Retina (tissue), 1 donor: Measurements from ENCODE around the gene ZHX3.
A peak's percentile ranks its signal among the peaks of the same experiment; 100 is the strongest.

Source experiments
- DNase-seq: peaks from one replicate; pipeline ENCODE4 v3.0.0-alpha.2; 2016

Gene ZHX3

DNA sequence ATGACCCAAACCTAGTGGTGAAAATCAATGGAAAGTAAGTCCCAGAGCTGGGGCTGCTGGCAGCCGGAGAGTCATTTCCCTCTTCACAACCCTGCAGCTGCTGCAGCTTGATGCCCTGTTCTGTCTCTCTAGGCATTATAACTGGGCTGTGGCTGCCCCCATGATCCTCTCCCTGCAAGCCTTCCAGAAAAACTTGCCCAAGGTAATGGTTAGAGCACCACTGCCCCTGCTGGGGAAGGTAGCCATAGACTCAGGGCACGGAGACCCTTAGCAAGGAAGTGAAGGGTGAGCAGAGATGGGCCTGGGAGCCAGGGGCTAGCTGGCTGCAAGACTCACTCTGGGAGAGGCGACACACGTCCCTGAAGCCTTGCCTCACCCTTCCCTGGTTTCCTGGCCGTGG, 35.1 kb upstream of the ZHX3 start:
- no peak for DNase-seq

DNA sequence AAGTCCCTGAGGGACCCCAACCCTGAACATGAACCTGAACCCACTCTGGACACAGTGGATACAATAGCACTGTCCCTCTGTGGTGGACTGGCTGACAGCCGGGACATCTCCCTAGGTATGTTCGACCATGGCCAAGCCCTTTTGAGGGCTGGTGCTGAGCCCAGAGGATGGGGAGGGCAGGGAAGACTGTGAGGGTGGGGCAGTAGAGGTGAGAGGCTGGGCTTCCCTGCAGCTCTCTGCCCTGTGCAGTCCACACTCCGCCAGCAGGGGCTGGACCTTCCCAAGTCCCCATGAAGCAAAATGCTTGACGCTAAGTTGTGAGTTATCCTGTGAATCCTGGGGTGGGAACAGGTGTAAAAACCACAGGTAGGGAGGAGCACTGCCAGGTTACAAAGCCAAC, 34.6 kb upstream of the ZHX3 start:
- DNase-seq: no peak

DNA sequence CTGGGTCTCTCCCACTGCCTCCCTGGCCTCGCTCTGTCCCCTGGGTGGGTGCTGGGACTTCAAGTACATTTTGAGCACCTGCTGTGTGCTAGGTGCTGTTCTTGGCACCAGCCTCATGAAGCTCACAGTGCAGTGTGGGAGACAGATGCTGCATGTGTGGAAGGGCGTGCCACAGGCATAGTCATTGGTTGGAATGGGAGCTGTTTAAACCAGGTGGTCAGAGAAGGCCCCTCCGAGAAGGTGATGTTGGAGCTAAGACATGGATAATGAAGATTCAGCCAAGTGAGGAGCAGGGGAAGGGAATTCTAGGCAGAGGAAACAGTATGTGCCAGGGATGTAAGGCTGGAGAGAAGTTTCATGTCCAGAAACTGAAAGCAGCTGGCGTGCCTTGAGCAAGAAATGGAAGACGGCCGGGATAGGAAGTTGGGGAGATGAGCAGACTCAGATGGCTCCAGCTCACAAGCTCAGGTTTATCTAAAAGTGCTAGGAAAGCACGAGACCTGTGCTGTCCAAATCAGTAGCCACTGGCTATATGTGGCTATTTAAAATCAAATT, 33.0 kb upstream of the ZHX3 start:
- DNase-seq: no peak

DNA sequence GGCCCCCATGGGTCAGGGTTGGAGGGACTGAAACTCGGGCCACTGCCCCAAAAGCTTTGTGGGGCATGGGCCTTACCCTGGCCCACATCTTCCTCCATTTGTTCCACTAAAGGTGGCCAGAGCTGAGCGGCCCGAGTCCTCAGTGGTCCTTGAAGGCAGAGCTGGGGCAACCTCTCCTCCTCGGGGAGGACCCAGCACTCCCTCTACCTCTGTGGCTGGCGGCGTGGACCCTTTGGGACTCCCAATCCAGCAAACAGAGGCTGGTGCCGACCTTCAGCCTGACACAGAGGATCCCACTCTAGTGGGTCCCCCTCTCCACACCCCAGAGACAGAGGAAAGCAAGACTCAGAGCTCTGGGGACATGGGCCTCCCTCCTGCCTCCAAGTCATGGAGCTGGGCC, 32.4 kb upstream of the ZHX3 start:
- no peak for DNase-seq

DNA sequence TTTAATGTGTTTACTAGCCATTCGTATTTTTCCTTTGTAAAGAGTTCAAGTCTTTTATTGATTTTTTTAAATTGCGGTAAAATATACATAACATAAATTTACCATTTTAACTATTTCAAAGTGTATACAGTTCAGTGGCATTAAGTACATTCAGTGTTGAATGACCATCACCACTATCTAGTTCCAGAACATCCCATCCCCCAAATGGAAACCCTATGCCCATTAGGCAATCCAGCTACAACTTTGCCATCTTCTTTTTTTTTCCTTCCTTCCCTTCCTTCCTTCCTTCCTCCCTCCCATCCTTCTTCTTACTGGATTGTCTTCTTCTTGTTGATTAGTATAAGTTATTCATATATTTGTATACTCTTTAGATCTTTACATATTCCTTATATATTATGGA, 31.7 kb upstream of the ZHX3 start:
- DNase-seq: no peak

GRCh38 chr20:41348430-41349172, 31.1 kb upstream of the ZHX3 start:
- DNase-seq: no peak

GRCh38 chr20:41347523-41348429, 30.2 kb upstream of the ZHX3 start:
- DNase-seq: no peak

DNA sequence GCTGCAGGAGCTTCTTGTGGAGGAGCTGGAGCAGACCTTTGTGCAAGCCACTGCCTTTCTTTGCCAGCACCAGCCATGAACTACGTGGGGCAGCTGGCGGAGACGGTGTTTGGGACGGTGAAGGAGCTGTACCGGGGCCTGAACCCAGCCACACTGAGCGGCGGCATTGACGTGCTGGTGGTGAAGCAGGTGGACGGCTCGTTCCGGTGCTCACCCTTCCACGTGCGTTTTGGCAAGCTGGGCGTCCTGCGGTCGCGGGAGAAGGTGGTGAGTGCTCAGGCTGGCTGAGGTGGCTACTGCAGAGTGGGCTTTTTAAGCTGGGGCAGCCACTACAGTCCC, 28.2 kb upstream of the ZHX3 start:
- no peak for DNase-seq

DNA sequence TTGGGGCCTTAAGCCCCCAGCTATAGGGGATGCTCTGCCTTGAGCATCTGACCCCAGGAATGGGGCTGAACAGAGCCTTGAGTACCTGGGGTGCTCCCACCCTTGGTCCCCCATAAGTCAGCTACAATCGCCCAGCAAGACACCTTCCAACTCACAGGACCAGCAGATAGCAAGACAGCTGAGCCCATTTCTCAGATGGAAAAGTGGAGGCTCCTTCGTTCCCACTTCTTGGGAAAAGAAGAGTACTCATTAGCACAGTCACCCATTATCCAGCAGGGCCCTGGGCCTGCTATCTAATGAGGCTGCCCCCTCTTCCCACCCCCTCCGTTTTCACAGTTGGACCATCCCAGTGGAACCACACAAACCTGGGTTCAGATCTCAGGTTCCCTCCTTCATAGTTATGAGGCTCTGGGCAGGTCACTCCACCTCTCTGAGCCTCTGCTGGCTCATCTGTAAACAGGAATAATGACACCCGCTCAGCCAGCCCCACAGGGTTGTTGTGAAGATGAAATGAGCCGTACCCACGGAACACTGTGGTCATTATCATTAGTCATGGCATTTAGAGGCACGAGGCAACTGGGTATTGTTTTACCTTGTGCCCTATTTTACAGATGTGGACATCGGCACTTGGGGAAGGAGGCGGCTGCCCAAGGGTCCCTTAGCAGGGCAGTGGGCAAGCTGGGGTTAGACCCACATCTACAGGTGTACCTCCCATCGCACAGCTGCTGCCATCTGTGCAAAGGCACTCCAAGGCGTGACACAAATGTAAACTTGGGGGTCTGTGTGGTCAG, 27.6 kb upstream of the ZHX3 start:
- DNase-seq: no peak

- DNase-seq: no peak
Observed at GRCh38 chr20:41344477-41344876, 26.9 kb upstream of the ZHX3 start.

DNA sequence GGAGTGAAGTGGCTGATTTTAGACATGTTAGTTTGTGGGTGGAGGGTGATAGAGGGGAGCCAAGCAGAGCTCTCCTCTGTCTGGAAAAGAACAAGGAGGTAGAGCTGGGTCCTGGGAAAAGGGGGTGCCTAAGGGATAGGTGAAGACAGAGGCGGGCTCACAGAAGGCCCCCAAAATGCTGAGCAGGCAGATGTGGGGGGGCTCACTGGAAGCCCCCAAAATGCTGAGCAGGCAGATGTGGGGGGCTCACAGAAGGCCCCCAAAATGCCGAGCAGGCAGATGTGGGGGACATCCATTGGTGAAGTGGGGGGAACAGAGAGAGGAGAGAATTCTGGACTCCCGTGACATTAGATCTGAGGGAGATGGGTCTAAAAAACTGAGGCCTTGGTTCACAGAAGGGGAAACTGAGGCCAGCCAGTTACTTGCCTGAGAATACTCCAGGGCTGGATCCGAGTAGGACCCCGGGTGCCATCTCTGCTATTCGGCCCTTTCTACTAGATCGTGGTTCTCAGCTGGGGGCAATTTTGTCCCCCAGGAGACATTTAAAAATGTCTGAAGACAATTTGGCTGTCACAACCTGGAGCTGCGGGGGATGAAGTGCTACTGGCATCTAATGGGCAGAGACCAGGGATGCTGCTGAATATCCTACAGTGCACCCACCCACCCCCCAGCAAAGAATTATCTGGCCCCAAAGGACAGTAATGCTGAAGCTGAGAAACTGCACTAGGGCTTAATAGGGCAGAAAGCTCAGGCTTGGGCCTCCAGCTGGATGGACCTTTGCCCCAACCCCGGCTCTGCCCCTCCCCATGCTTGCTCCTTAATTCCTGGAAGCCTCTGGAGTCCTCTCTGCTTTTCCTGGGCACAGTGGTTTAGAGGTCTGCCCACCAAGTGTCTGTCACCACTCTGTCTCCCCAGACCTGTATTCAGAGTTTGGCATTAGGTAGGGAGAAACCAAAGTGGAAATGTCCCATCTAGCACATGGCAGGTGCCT, 25.2 kb upstream of the ZHX3 start:
- DNase-seq: no peak

GRCh38 chr20:41340327-41341055, 23.0 kb upstream of the ZHX3 start, which contains the start of gene LPIN3:
TSS of gene LPIN3 (plus strand) at chr20:41340821. CDS start at chr20:41345804, 4,983 bp downstream.
- DNase-seq: peak; percentile 76

DNA sequence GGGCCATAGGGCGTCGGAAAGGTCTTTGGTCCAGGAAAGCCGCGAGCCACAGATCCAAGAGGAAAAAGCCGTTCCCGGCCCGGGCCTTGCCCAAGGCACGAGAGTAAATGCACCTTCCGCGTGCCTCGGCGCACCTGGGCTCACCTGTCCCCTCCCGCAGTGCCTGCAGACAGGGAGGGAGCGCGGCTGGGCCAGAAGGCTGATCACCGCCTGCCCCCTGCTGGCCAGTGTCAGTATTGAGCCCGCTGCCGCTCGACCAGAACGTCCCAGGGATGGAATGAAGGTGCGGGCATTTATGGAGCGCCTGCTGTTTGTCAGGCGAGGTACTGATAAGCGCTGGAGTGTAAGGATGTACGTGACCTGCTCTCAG, 22.4 kb upstream of the ZHX3 start:
- peak; percentile 92 for DNase-seq

- DNase-seq: no peak
Observed at GRCh38 chr20:41336711-41337492, 19.4 kb upstream of the ZHX3 start.

- DNase-seq: no peak
Observed at GRCh38 chr20:41335591-41335990, 18.1 kb upstream of the ZHX3 start.

- DNase-seq: no peak
Observed at GRCh38 chr20:41334443-41335421, 17.2 kb upstream of the ZHX3 start.

- DNase-seq: no peak
Observed at GRCh38 chr20:41334036-41334435, 16.5 kb upstream of the ZHX3 start.

DNA sequence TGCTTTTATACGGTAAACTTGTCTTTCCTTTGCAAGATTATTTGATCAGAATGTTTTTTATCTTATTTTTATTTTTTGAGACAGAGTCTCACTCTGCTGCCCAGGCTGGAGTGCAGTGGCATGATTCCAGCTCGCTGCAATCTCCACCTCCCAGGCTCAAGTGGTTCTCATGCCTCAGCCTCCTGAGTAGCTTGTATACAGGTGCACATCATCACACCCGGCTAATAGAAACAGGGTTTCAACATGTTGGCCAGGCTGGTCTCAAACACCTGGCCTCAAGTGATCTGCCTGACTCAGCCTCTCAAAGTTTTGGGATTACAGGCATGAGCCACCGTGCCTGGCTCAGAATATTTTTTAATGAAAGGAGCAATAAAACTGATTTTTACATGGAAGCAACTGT, 14.2 kb upstream of the ZHX3 start:
- no peak for DNase-seq

- DNase-seq: no peak
Observed at GRCh38 chr20:41330941-41331340, 13.4 kb upstream of the ZHX3 start.
